WI38 (cell line): ENCODE measurements around the gene LGR5.

ENCODE experiments used
- H3K4me3 ChIP-seq: 2 replicates; pipeline ENCODE4 v1.5.1; 2011; ENCODE audit warnings: low read depth, mild to moderate bottlenecking, control low read depth, low read length
- TF ChIP-seq, protein P1 (sequence below): IDR thresholded peaks from 2 replicates; pipeline ENCODE4 v1.5.1; 2012; ENCODE audit warnings: low read depth, mild to moderate bottlenecking, control low read depth, low read length

Gene LGR5

DNA sequence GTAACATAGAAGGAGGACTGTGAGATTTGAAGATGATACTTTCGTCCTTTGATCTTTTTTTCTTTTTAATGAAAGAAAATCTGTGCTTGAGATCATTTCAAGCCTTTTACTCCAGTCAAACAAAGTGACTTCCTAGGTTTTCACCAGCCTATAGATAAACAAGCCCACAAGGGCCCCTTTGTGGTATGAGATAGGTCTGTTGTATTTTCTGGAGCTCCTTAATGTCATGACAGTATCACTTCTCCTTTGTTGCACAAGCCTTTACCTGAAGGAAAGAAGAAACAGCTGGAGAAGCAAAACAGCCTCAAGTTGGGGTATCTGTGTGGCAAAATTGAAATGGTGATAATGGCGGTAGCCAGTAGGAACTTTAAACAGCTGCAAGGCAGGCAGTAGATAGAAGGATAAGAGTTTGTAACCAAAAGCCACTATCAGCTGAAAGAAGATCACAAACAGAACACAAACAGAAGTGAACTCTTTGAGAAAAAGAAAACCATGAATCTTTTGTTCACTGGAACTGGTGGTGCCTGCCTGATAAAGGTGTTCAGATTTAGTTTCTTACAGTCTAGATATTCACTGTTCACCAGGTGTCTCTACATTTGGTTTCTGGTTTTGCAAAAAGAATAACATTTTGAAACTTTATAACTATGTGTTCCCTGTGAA lies 96.8 kb downstream of the LGR5 start:
- H3K4me3 ChIP-seq = no peak overlapping the region
- TF ChIP-seq, protein P1, sequence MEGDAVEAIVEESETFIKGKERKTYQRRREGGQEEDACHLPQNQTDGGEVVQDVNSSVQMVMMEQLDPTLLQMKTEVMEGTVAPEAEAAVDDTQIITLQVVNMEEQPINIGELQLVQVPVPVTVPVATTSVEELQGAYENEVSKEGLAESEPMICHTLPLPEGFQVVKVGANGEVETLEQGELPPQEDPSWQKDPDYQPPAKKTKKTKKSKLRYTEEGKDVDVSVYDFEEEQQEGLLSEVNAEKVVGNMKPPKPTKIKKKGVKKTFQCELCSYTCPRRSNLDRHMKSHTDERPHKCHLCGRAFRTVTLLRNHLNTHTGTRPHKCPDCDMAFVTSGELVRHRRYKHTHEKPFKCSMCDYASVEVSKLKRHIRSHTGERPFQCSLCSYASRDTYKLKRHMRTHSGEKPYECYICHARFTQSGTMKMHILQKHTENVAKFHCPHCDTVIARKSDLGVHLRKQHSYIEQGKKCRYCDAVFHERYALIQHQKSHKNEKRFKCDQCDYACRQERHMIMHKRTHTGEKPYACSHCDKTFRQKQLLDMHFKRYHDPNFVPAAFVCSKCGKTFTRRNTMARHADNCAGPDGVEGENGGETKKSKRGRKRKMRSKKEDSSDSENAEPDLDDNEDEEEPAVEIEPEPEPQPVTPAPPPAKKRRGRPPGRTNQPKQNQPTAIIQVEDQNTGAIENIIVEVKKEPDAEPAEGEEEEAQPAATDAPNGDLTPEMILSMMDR = no peak

DNA sequence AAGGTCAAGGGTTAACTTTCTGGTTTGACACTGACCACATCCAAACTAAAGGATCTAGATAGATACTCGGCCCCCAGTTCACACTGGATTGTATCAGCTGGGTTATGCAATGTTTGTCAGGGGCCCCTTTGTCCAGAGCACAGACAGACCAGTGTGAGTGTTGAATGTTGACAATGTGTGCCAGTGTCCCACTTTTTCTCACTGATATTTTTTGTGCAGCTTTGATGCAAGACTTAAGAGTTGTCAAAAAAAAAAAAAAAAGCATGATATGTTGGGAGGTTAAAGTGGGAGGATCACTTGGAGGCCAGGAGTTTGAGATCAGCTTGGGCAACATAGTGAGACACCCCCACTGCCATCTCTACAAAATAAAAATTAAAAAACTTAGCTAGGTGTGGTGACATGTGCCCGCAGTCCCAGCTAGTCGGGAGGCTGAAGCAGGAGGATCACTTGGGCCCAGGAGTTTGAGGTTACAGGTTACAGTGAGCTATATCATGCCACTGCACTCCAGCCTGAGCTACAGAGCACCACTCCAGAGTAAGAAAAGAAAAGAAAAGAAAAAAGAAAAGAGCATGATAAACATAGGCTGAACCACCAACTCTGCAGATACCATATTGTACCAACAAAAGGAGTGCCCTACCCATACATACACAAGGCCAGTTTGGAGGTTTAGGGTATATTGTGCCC lies 97.5 kb downstream of the LGR5 start:
- TF ChIP-seq, protein P1 = no peak
- H3K4me3 ChIP-seq = no peak overlapping the region

DNA sequence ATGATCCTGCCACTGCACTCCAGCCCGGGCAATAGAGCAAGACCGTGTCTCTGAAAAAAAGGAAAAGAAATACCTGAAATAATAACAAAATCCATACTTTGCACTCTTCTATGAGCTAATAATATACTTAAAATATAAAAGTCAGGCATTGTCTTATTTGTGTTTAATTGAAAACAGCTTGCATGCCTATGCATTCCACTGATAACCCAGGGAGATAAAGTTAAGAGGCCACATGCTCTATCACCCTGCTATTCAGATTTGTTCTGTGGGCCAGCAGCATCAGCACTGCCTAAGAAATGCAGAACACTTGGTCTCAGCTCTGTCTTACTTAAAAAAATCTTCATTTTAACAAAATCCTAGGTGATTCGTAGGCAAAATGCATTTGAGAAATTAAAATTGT lies 99.2 kb downstream of the LGR5 start:
- TF ChIP-seq, protein P1 = no peak
- H3K4me3 ChIP-seq = no peak overlapping the region

DNA sequence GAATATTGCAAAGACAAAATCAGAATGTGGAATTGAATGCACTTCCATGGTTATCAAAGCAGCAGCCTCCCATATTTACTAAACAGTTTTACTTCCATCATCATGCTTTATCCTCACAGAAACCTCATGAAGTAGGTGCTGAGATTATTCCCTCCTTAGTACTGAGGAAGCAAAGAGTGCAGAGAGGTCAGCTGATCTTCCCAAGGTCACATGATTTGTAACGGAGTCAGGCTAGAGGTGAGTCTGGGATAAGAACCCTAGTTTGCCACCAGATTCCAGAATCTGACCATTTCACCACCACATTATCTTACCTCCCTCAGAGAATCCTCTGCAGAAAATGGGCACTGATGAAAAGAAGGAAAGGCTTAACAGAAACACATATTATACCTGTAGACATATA lies 102.0 kb downstream of the LGR5 start:
- TF ChIP-seq, protein P1 = no peak
- no peak overlapping the region for H3K4me3 ChIP-seq

DNA sequence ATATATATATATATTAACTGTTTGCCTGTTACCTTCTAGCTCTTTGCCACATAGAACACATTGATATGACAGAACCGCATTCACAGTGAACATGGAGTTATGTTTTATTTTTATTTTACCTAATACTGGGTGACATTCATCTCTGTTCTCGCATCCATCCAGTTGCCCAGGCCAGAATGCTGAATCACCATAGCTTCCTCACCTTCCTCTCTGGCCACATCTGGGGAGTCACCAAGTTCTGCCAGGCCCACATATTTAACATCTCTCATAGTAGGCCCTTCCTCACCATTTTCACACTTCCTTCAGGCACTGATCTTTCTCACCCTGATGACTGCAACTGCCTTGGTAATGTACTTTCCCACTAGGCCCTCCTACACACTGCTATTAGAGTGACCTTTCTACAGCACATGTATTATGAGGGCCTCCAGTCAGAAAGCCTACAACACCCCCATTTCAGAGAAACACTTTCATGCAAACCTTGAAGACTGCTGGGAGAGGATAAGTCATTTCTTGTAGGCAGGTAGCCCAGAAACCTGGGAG lies 106.8 kb downstream of the LGR5 start:
- TF ChIP-seq, protein P1 = no peak
- no peak overlapping the region for H3K4me3 ChIP-seq

DNA sequence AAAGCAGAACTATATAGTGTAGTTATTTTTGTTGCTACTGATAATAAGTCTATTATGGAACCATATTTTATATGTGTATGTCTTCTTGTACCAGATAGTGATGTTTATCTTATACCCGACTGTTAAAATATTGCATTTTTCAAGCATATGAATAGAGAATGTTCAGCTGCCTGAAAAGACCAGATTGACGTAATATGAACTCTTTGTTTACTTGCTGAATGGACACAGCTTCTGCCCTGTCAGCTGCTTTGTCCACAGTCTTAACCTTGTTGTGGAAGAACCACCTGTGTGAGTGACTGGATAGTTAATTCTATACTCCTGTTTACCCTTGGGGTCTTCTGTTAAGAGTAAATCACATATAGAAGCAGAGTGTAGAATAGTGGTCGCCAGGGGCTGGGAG lies 109.3 kb downstream of the LGR5 start:
- no peak overlapping the region for H3K4me3 ChIP-seq
- TF ChIP-seq, protein P1 = no peak

DNA sequence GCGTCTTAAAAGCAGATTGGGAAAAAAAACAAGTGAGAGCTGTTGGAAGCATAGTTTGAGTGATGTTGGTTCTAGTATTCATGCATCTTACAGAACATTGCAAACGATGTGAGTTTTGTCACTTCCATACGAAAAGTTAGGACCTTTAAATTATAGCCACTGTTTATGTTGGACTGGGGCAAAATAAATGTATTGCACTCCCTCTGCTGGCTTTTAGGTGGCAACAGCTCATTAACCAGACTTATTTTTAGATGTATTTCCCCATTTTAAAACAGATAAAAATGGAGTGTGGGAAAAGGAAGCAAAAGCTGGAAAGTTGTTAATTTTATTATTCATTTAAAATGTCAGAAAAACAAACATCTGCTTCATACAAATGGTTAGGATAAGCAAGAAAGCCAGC lies 111.9 kb downstream of the LGR5 start:
- TF ChIP-seq, protein P1 = no peak
- no peak overlapping the region for H3K4me3 ChIP-seq
